Ovary (tissue), 9 donors: Measurements from ENCODE around the gene PPCDC. TPM values are rescaled to one million over a fixed set of nuclear protein-coding genes. Genes with fewer than 3 reads are reported as not detected.

Experiments used
- DNase-seq, 5 donors: peaks; one replicate each; pipeline ENCODE4 v3.0.0-alpha.2; 2019 to 2020
- H3K27ac ChIP-seq, 2 donors: fragments of 200-600 bp; one replicate each; pipeline versions ENCODE4 v1.5.1 to v1.8.0; 2019 to 2022
- H3K27me3 ChIP-seq: fragments of 200-600 bp; one replicate; pipeline ENCODE4 v1.8.0; 2022
- H3K36me3 ChIP-seq: fragments of 200-600 bp; sonication (generic); one replicate; pipeline ENCODE4 v1.5.1; 2019
- H3K4me1 ChIP-seq: one replicate; pipeline ENCODE4 v1.8.1; 2013; ENCODE audit warnings: mild to moderate bottlenecking, moderate library complexity; ENCODE audit not compliant: insufficient read depth
- H3K4me3 ChIP-seq: fragments of 200-600 bp; sonication (generic); one replicate; pipeline ENCODE4 v1.5.1; 2017
- H3K9me3 ChIP-seq, 2 donors: fragments of 200-600 bp in 1 of 2; sonication (generic) in 1 of 2; one replicate each; pipeline versions ENCODE4 v1.5.1 to v1.8.1; 2013 to 2019; ENCODE audit warnings: mild to moderate bottlenecking in 1 of 2, moderate library complexity in 1 of 2
- EP300 ChIP-seq: sonication (generic); formaldehyde crosslinking; IDR thresholded peaks from one replicate; pipeline ENCODE4 v1.6.1; 2017; ENCODE audit warnings: antibody characterized with exemption
- POLR2A ChIP-seq: fragments of 450-650 bp; IDR thresholded peaks from one replicate; pipeline ENCODE4 v1.6.1; 2017; ENCODE audit warnings: antibody characterized with exemption, mild to moderate bottlenecking, moderate library complexity
- WGBS, 3 donors: extraction: QIAGEN DNeasy Blood & Tissue Kit in 1 of 3; methylation state at CpG; one replicate each; pipeline versions ENCODE4 v1.1.5 to v1.1.7; 2013 to 2017; 5-methylcytosine and 5-hydroxymethylcytosine counted together
- intact Hi-C, 4 donors: fragments of 100-400 bp; cut with DNase I; formaldehyde crosslinking; loops; one replicate each; pipeline versions ENCODE4 v1.11.0 to v1.15.1; 2022 to 2023
- polyA plus RNA-seq, 2 donors: library from polyadenylated mRNA; stranded (reverse); fragments of 200-250 nt in 1 of 2; fragments of 350-450 nt in 1 of 2; fragmentation: Illumina TruSeq in 1 of 2; extraction: RNeasy Lipid Tissue Mini Kit (QIAGEN cat#74804) in 1 of 2; gene quantifications; one replicate each; pipeline ENCODE4 v1.2.3, GENCODE V29; 2013 to 2014
- total RNA-seq, 7 donors: library from RNA; depleted of rRNA in 2 of 7; stranded (reverse); fragments of >200 nt in 2 of 7; fragmentation: NEBNext Ultra II Directional in 3 of 7; extraction: Animal tissue kit (Norgen Biotek cat#: 25700) in 3 of 7; gene quantifications; one replicate each; pipeline versions ENCODE4 v1.1.0 to v1.2.4, GENCODE V29; 2016 to 2023
- TF ChIP-seq, protein P1 (sequence below), 3 donors: fragments of 450-650 bp in 2 of 3; fragments of 200-600 bp in 1 of 3; IDR thresholded peaks; one replicate each; pipeline versions ENCODE4 v1.5.1 to v1.8.0; 2016 to 2022; ENCODE audit warnings: antibody characterized with exemption in 3 of 3, mild to moderate bottlenecking in 1 of 3
- donor health status: DM: no; HTN: no; CAD: no; lungs with moderate emphysema.
- donor health status: DM: no; HTN: no; CAD: no.
- donor health status: Bipolar disorder and iron deficiency.
- donor health status: DM: yes; HTN: yes; CAD: no.
- donor health status: DM: no; HTN: no; CAD: no.
- donor health status: DM: yes; HTN: yes; CAD: no.

PPCDC gene
- total and polyA plus RNA-seq, 9 donors: 4.0 to 20.6 (median 9.7) TPM

DNA sequence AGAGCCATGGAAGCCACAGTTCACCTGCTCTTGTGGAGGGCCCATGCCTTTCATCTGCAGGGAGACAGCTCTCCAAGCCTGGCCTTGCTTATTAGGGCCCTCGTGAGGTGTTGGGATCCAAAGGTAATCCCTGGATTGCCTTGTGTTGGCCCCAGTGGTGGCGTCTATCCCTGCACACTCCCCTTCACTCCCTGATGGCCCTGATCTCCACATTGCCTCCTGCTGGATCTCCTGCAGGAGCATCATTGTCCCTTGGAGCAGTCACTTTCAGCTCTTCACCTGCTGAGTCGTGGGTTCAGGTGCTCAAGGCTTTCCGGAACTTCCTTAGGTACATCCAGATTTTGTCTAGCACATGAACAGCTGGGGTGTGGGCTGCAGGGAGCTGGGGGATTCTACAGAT lies 7.0 kb downstream of the PPCDC start:
- no peaks in the 10 kb centered on the region for H3K9me3 ChIP-seq
- intact Hi-C loops: loop anchor here in 1 of 4 donors (2.0 kb wide), 1 partner anchor 174 kb away; no protein-coding TSS in a partner anchor
- no peaks in the 10 kb centered on the region for H3K36me3 ChIP-seq
- DNase-seq: no peak
- TF ChIP-seq EP300: no peak
- no peak overlapping the region for H3K4me3 ChIP-seq
- H3K27me3 ChIP-seq: no peaks in the 10 kb centered on the region
- peaks cover 9% of the 10 kb centered on the region for H3K4me1 ChIP-seq
- peak overlapping the region; percentile 6 to 47 for H3K27ac ChIP-seq
- 88 to 95% (median 89%) methylated on average over 4 of the region's 4 CpGs for WGBS, 3 donors

DNA sequence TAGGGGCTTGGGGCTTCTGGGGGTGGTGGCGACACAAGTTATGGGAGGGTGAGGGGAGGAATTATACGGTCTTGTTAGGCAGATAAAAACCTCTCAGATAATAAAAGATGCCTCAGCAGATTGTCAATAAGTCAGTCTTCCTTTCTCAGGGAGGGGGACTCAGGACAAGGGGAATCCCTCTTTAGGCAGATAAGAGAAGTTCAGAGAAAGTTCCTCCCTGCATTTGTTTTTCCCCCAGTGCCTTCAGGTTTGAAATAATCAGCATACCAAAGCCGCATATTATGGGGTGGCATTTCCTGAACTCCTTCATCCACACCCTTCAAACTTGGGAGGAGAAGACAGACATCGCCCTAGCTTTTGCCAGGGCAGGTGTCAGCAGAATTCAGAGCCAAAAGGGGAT lies 8.5 kb downstream of the PPCDC start:
- TF ChIP-seq POLR2A: no peak
- TF ChIP-seq EP300: no peak
- TF ChIP-seq, protein P1, sequence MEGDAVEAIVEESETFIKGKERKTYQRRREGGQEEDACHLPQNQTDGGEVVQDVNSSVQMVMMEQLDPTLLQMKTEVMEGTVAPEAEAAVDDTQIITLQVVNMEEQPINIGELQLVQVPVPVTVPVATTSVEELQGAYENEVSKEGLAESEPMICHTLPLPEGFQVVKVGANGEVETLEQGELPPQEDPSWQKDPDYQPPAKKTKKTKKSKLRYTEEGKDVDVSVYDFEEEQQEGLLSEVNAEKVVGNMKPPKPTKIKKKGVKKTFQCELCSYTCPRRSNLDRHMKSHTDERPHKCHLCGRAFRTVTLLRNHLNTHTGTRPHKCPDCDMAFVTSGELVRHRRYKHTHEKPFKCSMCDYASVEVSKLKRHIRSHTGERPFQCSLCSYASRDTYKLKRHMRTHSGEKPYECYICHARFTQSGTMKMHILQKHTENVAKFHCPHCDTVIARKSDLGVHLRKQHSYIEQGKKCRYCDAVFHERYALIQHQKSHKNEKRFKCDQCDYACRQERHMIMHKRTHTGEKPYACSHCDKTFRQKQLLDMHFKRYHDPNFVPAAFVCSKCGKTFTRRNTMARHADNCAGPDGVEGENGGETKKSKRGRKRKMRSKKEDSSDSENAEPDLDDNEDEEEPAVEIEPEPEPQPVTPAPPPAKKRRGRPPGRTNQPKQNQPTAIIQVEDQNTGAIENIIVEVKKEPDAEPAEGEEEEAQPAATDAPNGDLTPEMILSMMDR (IDR thresholded peaks at IDR 0.05): no peak
- 50 to 67% (median 61%) methylated on average over 4 of the region's 4 CpGs for WGBS, 3 donors
- no peak overlapping the region for H3K27ac ChIP-seq
- DNase-seq: no peak
- no peaks in the 10 kb centered on the region for H3K36me3 ChIP-seq
- H3K27me3 ChIP-seq: no peaks in the 10 kb centered on the region
- H3K9me3 ChIP-seq: no peaks in the 10 kb centered on the region
- intact Hi-C loops: loop anchor here in 1 of 4 donors (2.0 kb wide), 1 partner anchor 173 kb away; no protein-coding TSS in a partner anchor
- peaks cover 9% of the 10 kb centered on the region for H3K4me1 ChIP-seq
- H3K4me3 ChIP-seq: no peak overlapping the region

DNA sequence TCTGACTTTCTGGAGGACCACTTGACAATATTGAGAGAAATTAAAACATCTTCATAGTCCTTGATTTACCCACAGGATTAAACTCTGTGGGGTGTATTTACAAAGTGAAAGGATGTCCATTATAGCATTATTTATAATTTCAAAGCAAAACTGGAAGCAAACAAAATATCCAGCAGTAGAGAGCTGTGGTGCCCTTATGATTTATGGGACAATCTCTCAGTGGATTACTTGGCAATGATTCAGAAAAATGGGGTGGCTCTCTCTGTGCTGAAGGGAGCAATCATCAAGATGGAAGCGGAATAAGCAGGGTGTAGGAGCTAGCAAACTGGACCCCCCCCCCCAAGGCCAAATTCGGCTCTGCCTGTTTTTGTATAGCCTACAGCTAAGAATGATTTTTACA lies 9.0 kb downstream of the PPCDC start:
- TF ChIP-seq, protein P1 (IDR thresholded peaks at IDR 0.05): no peak
- DNase-seq: no peak
- intact Hi-C loops: no loop called here
- Histone ChIP-seq H3K9me3 (no peaks in the 10 kb centered on the region), H3K4me3 (no peak overlapping the region), H3K36me3 (no peaks in the 10 kb centered on the region), H3K4me1 (peaks cover 9% of the 10 kb centered on the region), H3K27ac (no peak overlapping the region), H3K27me3 (no peaks in the 10 kb centered on the region)
- WGBS, 3 donors: 84 to 93% (median 87%) methylated on average over 2 of the region's 2 CpGs

DNA sequence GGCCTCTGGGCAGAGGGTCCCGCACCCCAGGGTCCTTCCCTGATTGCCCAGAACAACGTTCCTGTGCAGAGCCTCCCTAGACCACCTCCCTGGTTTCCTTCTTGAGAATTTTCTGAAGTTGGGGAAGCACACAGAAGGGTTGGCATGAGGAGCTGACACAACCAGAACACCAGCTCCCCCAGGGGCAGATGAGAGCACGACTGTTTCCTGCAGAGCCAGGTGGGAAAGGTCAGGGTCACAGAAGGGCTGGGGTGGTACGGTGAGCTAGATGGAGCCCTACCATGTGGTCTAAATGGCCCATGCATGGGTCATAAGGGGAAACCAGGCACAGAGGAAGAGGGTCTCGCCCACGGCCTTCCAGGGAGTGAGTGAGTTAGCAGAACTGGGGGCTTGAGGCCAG lies 10.4 kb downstream of the PPCDC start:
- H3K9me3 ChIP-seq: no peaks in the 10 kb centered on the region
- no peak overlapping the region for H3K4me3 ChIP-seq
- WGBS, 3 donors: 74 to 84% (median 79%) methylated on average over 6 of the region's 6 CpGs
- TF ChIP-seq, protein P1 (IDR thresholded peaks at IDR 0.05): no peak
- TF ChIP-seq POLR2A (no peak), EP300 (no peak)
- H3K27me3 ChIP-seq: no peaks in the 10 kb centered on the region
- H3K36me3 ChIP-seq: no peaks in the 10 kb centered on the region
- no peak for DNase-seq
- no peak overlapping the region for H3K27ac ChIP-seq
- intact Hi-C loops: no loop called here
- peaks cover 9% of the 10 kb centered on the region for H3K4me1 ChIP-seq

DNA sequence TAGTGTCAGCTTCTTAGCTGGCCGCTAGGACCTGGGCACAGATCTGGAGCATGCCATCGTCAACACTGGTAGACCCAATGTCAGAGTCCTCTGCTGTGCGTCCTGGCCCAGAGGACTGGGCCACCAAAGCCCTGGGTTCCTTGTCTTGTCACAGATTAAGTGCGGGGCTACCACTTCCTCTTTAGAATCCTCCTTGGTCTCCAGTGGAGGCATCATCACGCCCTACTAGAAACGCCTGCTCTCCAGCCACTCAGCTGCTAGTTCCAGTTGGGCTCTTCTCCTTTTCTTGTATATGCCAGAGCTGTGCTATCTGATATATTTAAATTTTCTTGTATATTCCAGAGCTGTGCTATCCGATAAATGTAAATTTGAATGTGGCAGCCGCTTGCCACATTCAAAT lies 11.2 kb downstream of the PPCDC start:
- Histone ChIP-seq H3K9me3 (no peaks in the 10 kb centered on the region), H3K27me3 (no peaks in the 10 kb centered on the region), H3K27ac (no peak overlapping the region), H3K4me1 (peaks cover 6% of the 10 kb centered on the region), H3K4me3 (no peak overlapping the region), H3K36me3 (no peaks in the 10 kb centered on the region)
- no peak for DNase-seq
- WGBS, 3 donors: 95 to 97% (median 96%) methylated on average over 8 of the region's 8 CpGs
- TF ChIP-seq EP300 (no peak), POLR2A (no peak)
- TF ChIP-seq, protein P1 (IDR thresholded peaks at IDR 0.05): no peak
- intact Hi-C loops: no loop called here
